HepG2 (cell line): ENCODE measurements around the gene MAMSTR. TPM values are rescaled to one million over a fixed set of nuclear protein-coding genes. Genes with fewer than 3 reads are reported as not detected.

ENCODE experiments used
- ATAD3A ChIP-seq: sonication (generic); formaldehyde crosslinking; IDR thresholded peaks from 2 replicates; pipeline ENCODE4 v1.4.0; 2020; ENCODE audit warnings: missing genetic modification reagents
- CBX2 ChIP-seq, 2 experiments: fragments of 200-600 bp in 1 of 2; sonication (generic); formaldehyde crosslinking in 1 of 2; IDR thresholded peaks; 2 replicates each; pipeline versions ENCODE4 v1.7.0 to v1.8.1; 2018 to 2022; ENCODE audit warnings: low read depth in 2 of 2, low read length in 1 of 2, mild to moderate bottlenecking in 1 of 2, missing genetic modification reagents in 1 of 2
- HMGA1 ChIP-seq: sonication (generic); formaldehyde crosslinking; conservative IDR thresholded peaks from 2 replicates; pipeline ENCODE4 v1.4.0; 2020; ENCODE audit warnings: missing genetic modification reagents
- ISX ChIP-seq: sonication (generic); formaldehyde crosslinking; conservative IDR thresholded peaks from 2 replicates; pipeline ENCODE4 v1.5.0; 2020; ENCODE audit warnings: missing genetic modification reagents
- JDP2 ChIP-seq: sonication (generic); formaldehyde crosslinking; IDR thresholded peaks from 2 replicates; pipeline ENCODE4 v1.8.1; 2022; ENCODE audit warnings: missing genetic modification reagents, borderline replicate concordance
- KDM2A ChIP-seq: sonication (generic); formaldehyde crosslinking; IDR thresholded peaks from 2 replicates; pipeline ENCODE4 v1.4.0; 2020; ENCODE audit warnings: low read depth, missing genetic modification reagents, borderline replicate concordance
- NR1H2 ChIP-seq: sonication (generic); formaldehyde crosslinking; IDR thresholded peaks from 2 replicates; pipeline ENCODE4 v1.8.1; 2022; ENCODE audit warnings: low read depth, missing genetic modification reagents, borderline replicate concordance
- ZBTB3 ChIP-seq: sonication (generic); formaldehyde crosslinking; IDR thresholded peaks from 2 replicates; pipeline ENCODE4 v1.4.0; 2020; ENCODE audit warnings: low read depth, mild to moderate bottlenecking, moderate library complexity, missing genetic modification reagents, borderline replicate concordance
- ZNF180 ChIP-seq: sonication (generic); formaldehyde crosslinking; IDR thresholded peaks from 2 replicates; pipeline ENCODE4 v1.4.0; 2020; ENCODE audit warnings: low read depth, missing genetic modification reagents, borderline replicate concordance
- ZNF317 ChIP-seq: sonication (generic); formaldehyde crosslinking; IDR thresholded peaks from 2 replicates; pipeline ENCODE4 v1.5.0; 2020; ENCODE audit warnings: mild to moderate bottlenecking, missing genetic modification reagents
- ZNF678 ChIP-seq: sonication (generic); formaldehyde crosslinking; IDR thresholded peaks from 2 replicates; pipeline ENCODE4 v1.4.0; 2020; ENCODE audit warnings: mild to moderate bottlenecking, missing genetic modification reagents
- polyA plus RNA-seq, 8 experiments: library from polyadenylated mRNA; depleted of rRNA in 3 of 8; stranded (reverse) in 7 of 8; unstranded in 1 of 8; fragments of >200 nt; fragmentation: Illumina TruSeq in 4 of 8; extraction: Trizol in 4 of 8; gene quantifications; 2 replicates each; pipeline versions ENCODE4 v1.2.1 to v1.2.3, GENCODE V29; 2011 to 2016; ENCODE audit warnings: low read depth in 4 of 8, missing spikeins in 1 of 8, mixed read lengths in 1 of 8; ENCODE audit not compliant: insufficient read depth in 1 of 8
- total RNA-seq, 5 experiments: library from RNA; depleted of rRNA; stranded (reverse); fragments of >200 nt; fragmentation: Illumina TruSeq; extraction: Trizol; gene quantifications; 2 replicates each; pipeline ENCODE4 v1.2.3, GENCODE V29; 2016; ENCODE audit warnings: low read depth in 1 of 5
- TF ChIP-seq, protein P1 (sequence below): IDR thresholded peaks from 2 replicates; pipeline ENCODE4 v1.4.0; 2020; ENCODE audit warnings: mild to moderate bottlenecking, missing genetic modification reagents
- TF ChIP-seq, protein P2 (sequence below): sonication (generic); formaldehyde crosslinking; IDR thresholded peaks from 2 replicates; pipeline ENCODE4 v1.5.0; 2020; ENCODE audit warnings: missing genetic modification reagents, mild to moderate bottlenecking, borderline replicate concordance
- TF ChIP-seq, protein P3 (sequence below): sonication (generic); formaldehyde crosslinking; IDR thresholded peaks from 2 replicates; pipeline ENCODE4 v1.5.0; 2020; ENCODE audit warnings: mild to moderate bottlenecking, missing genetic modification reagents, borderline replicate concordance

MAMSTR gene
- total and polyA plus RNA-seq, 2 of the 13 experiments (the other 11 are each of a cell fraction or from before 2014, with no cell fraction given), result 2.2 to 2.4 TPM

DNA sequence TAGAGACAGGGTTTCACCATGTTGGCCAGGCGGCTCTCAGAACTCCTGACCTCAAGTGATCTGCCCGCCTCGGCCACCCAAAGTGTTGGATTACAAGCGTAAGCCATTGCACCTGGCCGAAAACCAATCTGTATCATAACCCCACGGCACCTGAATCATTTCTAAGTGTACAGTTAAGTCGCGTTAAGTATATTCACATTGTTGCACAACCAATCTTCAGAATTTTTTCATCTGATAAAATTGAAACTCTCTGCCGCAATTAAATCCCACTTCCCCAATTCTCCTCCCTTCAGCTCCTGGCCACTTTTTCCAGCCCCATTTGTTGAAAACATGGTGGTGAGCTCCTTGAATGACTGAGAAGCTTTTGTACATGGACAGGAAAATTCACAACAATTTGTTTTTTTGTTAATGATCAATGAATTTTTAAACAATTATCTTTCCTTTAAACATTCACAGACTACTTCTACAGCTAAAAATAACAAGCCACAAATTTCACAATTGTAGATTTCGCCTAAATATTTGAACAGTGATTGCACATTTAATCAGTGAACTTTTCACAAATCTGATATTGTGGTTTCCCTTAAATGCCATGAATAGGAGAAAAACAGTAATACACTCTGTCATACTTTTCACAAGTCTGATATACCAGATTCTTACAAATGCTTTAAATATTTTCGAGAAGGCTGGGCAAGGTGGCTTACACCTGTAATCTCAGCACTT, 49.6 kb upstream of the MAMSTR start (continued):
- TF ChIP-seq, protein P1, sequence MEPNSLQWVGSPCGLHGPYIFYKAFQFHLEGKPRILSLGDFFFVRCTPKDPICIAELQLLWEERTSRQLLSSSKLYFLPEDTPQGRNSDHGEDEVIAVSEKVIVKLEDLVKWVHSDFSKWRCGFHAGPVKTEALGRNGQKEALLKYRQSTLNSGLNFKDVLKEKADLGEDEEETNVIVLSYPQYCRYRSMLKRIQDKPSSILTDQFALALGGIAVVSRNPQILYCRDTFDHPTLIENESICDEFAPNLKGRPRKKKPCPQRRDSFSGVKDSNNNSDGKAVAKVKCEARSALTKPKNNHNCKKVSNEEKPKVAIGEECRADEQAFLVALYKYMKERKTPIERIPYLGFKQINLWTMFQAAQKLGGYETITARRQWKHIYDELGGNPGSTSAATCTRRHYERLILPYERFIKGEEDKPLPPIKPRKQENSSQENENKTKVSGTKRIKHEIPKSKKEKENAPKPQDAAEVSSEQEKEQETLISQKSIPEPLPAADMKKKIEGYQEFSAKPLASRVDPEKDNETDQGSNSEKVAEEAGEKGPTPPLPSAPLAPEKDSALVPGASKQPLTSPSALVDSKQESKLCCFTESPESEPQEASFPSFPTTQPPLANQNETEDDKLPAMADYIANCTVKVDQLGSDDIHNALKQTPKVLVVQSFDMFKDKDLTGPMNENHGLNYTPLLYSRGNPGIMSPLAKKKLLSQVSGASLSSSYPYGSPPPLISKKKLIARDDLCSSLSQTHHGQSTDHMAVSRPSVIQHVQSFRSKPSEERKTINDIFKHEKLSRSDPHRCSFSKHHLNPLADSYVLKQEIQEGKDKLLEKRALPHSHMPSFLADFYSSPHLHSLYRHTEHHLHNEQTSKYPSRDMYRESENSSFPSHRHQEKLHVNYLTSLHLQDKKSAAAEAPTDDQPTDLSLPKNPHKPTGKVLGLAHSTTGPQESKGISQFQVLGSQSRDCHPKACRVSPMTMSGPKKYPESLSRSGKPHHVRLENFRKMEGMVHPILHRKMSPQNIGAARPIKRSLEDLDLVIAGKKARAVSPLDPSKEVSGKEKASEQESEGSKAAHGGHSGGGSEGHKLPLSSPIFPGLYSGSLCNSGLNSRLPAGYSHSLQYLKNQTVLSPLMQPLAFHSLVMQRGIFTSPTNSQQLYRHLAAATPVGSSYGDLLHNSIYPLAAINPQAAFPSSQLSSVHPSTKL (CRISPR knock-in tag), result peak; percentile 29; the same call in 1 of the 2 replicates
- TF ChIP-seq ZNF317 (no peak), ZNF678 (CRISPR knock-in tag) (no peak), ZNF180 (no peak), HMGA1 (CRISPR knock-in tag) (no peak), ATAD3A (no peak), NR1H2 (CRISPR knock-in tag) (no peak), KDM2A (CRISPR knock-in tag) (no peak), ISX (no peak), CBX2 (IDR thresholded peaks at IDR 0.05; ENCODE audit: low read depth, low read length) (no peak), CBX2 (CRISPR knock-in tag; IDR thresholded peaks at IDR 0.05; ENCODE audit: low read depth) (no peak), ZBTB3 (CRISPR knock-in tag) (no peak), JDP2 (CRISPR knock-in tag) (no peak)
- TF ChIP-seq, protein P2, sequence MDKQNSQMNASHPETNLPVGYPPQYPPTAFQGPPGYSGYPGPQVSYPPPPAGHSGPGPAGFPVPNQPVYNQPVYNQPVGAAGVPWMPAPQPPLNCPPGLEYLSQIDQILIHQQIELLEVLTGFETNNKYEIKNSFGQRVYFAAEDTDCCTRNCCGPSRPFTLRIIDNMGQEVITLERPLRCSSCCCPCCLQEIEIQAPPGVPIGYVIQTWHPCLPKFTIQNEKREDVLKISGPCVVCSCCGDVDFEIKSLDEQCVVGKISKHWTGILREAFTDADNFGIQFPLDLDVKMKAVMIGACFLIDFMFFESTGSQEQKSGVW (CRISPR knock-in tag), result no peak
- TF ChIP-seq, protein P3, sequence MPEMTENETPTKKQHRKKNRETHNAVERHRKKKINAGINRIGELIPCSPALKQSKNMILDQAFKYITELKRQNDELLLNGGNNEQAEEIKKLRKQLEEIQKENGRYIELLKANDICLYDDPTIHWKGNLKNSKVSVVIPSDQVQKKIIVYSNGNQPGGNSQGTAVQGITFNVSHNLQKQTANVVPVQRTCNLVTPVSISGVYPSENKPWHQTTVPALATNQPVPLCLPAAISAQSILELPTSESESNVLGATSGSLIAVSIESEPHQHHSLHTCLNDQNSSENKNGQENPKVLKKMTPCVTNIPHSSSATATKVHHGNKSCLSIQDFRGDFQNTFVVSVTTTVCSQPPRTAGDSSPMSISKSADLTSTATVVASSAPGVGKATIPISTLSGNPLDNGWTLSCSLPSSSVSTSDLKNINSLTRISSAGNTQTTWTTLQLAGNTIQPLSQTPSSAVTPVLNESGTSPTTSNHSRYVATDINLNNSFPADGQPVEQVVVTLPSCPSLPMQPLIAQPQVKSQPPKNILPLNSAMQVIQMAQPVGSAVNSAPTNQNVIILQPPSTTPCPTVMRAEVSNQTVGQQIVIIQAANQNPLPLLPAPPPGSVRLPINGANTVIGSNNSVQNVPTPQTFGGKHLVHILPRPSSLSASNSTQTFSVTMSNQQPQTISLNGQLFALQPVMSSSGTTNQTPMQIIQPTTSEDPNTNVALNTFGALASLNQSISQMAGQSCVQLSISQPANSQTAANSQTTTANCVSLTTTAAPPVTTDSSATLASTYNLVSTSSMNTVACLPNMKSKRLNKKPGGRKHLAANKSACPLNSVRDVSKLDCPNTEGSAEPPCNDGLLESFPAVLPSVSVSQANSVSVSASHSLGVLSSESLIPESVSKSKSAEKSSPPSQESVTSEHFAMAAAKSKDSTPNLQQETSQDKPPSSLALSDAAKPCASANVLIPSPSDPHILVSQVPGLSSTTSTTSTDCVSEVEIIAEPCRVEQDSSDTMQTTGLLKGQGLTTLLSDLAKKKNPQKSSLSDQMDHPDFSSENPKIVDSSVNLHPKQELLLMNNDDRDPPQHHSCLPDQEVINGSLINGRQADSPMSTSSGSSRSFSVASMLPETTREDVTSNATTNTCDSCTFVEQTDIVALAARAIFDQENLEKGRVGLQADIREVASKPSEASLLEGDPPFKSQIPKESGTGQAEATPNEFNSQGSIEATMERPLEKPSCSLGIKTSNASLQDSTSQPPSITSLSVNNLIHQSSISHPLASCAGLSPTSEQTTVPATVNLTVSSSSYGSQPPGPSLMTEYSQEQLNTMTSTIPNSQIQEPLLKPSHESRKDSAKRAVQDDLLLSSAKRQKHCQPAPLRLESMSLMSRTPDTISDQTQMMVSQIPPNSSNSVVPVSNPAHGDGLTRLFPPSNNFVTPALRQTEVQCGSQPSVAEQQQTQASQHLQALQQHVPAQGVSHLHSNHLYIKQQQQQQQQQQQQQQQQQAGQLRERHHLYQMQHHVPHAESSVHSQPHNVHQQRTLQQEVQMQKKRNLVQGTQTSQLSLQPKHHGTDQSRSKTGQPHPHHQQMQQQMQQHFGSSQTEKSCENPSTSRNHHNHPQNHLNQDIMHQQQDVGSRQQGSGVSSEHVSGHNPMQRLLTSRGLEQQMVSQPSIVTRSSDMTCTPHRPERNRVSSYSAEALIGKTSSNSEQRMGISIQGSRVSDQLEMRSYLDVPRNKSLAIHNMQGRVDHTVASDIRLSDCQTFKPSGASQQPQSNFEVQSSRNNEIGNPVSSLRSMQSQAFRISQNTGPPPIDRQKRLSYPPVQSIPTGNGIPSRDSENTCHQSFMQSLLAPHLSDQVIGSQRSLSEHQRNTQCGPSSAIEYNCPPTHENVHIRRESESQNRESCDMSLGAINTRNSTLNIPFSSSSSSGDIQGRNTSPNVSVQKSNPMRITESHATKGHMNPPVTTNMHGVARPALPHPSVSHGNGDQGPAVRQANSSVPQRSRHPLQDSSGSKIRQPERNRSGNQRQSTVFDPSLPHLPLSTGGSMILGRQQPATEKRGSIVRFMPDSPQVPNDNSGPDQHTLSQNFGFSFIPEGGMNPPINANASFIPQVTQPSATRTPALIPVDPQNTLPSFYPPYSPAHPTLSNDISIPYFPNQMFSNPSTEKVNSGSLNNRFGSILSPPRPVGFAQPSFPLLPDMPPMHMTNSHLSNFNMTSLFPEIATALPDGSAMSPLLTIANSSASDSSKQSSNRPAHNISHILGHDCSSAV (CRISPR knock-in tag), result no peak
